Transverse colon (tissue), 4 donors: Measurements from ENCODE around the gene RAB40C.

ENCODE experiments used
- CTCF ChIP-seq, 5 experiments: fragments of 200-600 bp in 3 of 5; fragments of 450-650 bp in 2 of 5; sonication (generic) in 3 of 5; IDR thresholded peaks; 1 replicate in 2 of 5; 2 replicates in 3 of 5; pipeline ENCODE4 v1.5.1; 2016 to 2017; ENCODE audit warnings: antibody characterized with exemption in 5 of 5, inconsistent platforms in 3 of 5, mild to moderate bottlenecking in 2 of 5, moderate library complexity in 1 of 5
- POLR2A ChIP-seq: fragments of 450-650 bp; IDR thresholded peaks from one replicate; pipeline ENCODE4 v1.6.1; 2016; ENCODE audit warnings: antibody characterized with exemption, mild to moderate bottlenecking, moderate library complexity
- POLR2AphosphoS5 ChIP-seq, 3 donors: sonication (generic); formaldehyde crosslinking; IDR thresholded peaks; one replicate each; pipeline ENCODE4 v1.6.1; 2016; ENCODE audit warnings: antibody characterized with exemption in 3 of 3

GRCh38 chr16:591892-592517, 2.1 kb downstream of the RAB40C start:
- TF ChIP-seq CTCF (IDR thresholded peaks at IDR 0.05): no peak
- TF ChIP-seq POLR2AphosphoS5 (IDR thresholded peaks at IDR 0.05): no peak
- no peak for TF ChIP-seq POLR2A
